ENCODE measurements around the gene PDLIM5.

The PDLIM5 gene

DNA sequence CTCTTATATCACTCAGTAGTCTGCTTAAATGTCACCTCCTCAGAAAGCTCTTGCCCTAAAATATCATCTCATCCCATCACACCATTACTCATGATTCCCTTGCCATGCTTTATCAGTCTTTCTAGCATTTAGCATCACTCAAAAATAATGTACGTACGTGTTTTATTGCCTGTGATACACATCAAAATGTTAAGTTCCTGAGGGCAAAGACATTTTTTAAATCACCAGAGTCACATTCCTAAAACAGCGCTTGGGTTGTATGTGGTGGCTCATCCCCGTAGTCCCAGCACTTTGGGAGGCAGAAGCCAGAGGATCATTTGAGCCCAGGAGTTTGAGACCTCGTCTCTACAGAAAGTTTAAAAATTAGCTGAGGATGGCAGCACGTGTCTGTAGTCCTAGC is 21.3 kb upstream of the PDLIM5 start:
- no peak for DNase-seq

DNA sequence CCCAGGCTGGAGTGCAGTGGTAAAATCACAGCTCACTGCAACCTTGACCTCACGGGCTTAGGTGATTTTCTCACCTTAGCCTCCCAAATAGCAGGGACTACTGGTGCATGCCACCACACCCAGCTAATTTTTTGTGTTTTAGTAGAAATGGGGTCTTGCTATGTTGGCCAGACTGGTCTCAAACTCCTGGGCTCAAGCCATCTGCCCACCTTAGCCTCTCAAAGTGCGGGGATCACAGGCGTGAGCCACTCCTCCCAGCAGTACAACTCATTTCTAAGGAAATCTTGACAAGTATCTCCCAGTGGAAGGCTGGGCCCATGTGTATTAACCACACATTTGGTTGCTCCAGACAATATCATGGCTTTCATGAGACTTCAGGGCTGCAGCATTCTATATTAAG is 20.4 kb upstream of the PDLIM5 start:
- no peak for DNase-seq

DNA sequence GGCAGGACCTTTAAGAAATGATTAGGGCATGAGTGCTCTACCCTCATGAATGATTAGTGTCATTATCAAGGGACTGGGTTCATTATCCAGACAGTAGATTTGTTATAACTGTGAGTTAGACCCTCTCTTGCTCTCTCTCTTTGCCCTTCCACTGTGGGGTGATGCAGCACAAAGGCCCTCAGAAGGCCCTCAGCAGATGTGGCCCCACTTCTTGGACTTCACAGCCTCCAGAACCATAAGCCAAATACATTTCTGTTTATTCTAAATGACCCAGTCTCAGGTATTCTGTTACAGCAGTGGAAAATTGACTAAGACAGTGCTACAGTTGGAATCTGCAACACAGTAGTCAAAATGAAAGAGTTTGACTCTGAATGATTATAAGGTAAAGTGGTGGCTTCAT is 17.2 kb upstream of the PDLIM5 start:
- no peak for DNase-seq

DNA sequence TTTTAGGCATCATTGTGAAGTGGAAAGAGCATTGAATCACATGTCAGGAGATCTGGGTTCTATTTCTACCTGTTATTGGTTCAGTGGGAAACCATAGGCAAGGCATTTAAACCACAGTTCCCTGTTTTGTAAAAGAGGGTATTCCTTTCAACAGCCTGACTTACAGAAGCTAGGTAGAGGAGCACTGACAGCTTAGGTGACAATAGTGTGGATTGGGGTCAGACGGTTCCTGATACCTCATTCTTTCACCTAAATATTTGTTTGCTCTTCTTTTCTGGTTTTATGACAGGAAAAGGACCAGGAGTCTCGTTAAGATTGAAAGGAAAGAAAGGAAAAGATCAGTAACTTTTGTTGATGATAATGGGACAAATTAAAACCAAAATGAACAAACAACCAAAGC is 15.9 kb upstream of the PDLIM5 start:
- DNase-seq = no peak

DNA sequence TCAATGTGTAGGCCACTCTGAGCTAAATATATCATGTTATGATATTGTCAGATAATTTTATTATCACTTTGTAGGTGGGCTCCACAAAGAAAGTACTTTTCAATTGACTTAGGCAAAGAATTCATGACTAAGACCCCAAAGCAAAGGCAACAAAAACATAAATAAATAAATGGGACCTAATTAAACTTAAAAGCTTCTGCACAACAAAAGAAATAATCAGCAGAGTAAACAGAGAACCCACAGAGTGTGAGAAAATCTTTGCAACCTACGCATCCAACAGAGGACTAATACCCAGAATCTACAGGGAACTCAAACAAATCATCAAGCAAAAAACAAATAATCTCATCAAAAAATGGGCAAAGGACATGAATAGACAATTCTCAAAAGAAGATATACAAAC is 15.2 kb upstream of the PDLIM5 start:
- DNase-seq = no peak

DNA sequence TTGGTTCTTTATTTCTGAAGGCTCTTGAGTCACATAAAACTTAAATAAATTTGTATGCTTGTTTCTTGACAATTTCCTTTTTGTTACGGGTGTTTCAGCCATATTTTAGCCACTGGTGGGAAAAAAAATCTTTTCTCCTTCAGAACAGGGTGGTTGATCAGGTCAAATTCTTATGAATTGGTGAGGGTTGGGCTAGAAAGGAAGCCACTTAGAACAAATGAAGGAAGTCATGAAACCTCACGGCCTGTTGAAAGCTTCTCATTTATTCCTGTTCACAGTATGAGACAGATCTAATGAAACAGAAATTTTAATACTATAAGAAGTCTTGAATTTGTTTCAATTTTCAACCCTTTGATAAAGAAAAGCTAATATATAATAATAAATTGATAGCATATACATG is 12.1 kb upstream of the PDLIM5 start:
- no peak for DNase-seq

DNA sequence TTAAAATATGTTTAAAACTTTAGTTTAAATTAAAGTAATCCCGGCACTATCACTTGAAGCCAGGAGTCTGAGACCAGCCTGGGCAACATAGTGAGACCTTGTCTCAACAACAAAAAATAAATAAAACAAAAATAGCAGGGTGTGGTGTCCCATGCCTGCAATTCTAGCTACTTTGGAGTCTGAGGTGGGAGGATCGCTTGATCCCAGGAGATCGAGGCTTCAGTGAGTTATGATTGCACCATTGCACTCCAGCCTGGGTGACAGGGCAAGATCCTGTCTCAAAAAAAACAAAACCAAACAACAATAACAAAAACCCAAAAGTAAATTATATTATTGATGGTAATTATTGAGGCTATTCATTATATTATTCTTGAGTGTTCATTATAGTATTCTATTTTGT is 9.9 kb upstream of the PDLIM5 start:
- DNase-seq = no peak

DNA sequence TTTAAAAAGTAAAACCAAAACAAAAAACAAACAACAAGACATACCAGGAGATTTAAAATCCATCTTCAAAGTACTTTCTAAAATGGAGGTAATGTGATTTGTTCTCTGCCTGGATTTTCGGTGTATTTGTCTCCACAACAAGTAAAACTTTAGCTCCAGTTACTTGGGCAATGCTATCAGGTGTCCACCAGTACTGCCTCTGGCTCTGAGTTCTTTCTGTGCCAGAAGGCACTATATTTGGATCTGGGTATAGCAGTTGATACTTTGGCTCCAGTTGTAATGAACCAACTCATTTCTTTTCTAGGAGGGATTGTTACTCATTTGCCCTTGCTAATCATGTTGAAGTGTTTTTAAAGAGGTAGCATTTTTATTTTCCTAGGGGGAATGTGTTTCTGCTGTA is 9.5 kb upstream of the PDLIM5 start:
- DNase-seq = no peak

DNA sequence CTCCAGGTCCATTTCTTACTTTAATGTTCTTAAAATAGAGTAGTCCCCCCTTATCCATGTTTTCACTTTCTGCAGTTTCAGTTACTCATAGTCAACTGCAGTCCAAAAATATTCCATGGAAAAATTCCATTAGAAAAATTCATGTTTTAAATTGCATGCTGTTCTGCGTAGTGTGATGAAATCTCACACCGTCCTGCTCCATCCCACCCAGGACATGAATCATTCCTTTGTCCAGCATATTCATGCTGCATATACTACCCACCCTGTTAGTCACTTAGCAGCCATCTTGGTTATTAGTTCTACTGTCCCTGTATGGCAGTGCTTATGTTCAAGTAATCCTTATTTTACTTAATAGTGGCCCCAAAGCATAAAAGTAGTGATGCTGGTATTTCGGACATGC is 5.4 kb upstream of the PDLIM5 start:
- no peak for DNase-seq

DNA sequence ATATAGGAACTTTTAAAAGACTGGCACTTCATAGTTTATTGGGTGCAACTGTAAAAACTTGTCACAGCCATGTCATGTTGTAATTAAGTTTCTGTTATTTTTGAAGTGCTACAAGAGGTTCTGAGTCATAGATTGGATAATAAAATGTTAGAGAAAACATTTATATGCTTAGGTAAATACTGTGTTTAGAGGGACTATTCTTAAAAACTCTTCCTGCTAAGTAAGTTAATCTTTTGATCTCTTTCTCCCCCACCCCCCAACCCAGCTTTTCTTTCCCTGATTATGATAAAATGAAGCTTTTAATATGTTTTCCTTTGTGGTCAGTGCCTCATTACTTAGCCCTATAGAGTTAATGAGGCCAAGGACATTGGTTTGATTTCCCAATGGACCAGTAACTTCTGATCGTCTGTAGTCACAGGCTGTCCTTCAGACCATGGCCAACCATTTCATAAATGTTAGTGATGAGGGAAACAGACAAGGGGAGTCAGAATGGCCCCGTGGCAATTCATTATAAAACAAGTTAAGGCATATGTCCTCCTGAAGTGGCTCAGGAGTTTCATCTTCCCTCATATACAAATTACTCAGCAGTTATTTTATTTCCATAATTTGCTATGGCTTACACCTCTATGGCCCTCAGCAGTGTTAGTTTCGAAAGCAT is 3.9 kb upstream of the PDLIM5 start:
- DNase-seq = no peak

DNA sequence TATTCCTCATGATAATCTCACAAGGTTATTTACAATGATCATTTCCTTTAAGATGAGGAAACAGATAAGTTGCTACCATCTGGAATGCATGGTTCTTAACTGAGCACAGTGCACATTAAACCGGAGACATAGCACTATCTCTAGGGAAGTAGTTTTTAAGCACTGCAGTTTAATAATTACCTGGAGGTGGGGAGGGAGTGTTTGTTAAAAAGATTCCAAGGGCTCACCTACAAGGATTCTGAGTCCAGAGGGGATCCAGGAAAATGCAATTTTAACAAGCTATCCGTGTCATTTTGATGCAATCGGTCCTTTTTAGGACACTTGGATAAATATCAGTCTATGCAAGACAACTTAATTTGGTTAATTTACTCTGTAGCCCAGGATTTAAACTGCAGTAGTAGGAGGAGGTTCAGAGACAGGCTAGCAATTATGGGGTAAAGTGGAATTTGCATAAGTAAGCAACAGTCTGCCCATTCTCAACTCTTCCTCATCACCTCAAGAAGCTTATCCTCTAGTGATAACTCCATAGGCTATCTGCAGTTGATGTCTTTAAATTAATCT is 2.8 kb upstream of the PDLIM5 start:
- no peak for DNase-seq

DNA sequence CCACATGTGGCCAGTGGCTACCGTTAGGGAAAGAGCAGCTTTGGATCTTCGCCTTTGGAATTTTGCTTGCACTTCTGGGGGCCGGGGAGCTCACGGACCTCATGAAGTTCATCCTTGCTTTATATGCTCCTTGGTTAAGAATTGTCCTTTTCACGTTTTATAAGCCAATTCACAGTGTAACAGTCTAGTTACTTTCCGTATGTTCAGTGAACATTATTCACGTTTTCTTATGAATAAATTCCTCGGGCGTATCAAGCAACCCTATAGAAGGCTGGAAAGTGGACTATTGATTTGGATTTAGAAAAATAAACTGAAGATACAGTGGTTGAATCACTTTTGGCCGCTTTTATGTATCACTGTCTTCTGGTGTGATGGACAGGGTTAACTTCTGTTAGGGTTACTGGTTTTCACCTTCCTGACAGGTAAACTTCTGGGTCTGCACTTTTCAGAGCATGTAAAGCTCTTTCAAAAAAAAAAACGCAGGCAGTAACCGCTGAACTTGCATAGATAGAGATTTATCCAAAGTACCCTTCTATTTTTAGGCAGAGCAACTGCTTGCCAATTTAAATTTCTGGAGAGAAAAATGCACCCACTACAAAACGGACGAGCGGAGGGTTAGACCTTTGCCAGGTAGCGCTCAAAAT is 569 bp upstream of the PDLIM5 start:
- DNase-seq = no peak

DNA sequence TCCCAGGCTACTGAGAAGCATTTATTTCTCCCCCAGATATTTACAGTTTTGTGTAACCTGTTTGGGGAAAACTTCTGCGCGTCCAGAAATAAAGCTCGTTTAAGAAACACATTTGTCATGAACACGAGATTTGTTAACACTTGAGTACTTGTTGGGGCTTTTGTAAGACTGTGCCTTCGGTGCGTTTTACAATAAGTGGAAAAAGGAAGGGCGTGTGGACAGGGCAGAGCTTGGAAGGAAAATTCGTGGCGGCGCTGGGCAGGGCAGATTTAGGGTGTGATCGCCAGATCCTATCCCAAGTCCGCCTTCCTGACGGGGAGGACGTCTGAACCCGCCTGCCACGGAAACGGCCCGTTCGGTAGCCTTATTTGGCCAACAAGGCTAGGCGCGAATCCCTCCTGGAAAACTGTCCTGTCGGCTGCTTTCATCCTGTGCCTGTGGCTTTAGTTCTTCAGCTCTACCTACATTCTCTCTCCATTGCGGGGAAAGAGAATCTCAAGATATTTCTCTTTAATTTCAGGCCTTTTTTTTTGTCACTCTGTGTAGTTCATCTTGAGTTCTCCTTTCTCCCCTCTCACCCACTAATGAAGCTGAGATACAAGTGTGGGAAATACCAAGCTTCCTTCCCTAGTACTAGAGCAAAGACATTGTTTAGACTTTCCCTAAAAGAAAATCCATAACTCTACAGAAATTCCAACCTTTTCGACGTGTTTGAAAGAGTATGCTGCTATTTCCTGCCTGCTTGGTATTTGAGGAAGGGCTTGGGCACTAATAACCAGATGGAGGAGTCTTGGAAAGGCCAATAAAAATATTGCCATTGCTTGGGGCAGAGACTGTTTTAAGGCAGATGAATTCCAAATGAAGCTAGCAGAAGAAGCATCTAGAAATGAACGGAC is 982 bp downstream of the PDLIM5 start:
- DNase-seq = peak; percentile 74

DNA sequence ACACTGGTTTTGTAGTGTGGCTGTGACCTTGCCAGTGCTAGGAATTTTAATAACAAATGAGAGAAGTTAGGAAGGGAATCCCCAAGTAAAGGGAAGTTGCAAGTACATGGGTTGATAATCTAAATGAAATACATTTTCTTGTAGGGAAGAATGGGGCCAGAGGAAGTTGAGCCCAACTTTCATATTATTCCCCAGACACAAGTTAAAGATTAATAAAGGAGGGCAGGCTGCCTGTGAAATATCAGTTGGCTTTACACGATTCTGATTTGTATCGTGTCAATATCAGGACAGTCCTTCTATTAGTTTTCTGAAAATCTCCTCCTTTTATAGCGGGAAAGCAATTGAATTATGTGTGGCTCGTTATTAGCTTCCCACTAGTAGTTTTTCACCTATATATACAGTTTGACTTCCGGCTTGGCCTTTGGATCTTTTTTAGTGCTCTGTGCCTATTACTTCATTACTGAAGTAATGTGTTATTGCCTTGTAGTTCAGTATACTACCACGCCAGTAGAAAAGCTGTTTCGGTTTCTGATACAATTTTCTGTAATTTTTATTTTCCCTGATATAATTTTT is 1.7 kb downstream of the PDLIM5 start:
- DNase-seq = peak; percentile 68

DNA sequence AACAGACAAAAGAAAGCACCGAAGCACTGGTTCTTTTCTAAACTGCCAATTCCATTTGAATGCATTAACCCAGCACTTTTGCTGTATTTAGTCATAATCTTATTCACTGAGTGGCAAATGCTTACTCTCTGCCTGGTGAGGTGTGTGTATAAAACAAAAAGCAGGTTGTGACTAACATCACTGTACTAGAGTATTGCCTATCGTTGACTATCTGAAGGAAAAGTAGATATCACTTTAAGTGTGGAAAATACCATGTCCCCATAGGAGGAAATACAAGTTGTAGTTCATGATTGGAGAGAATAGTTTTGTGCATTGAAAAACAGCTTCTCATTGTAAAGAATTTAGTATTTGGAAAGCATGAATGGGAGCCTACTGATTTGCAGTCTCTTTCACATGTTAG is 2.7 kb downstream of the PDLIM5 start:
- no peak for DNase-seq

DNA sequence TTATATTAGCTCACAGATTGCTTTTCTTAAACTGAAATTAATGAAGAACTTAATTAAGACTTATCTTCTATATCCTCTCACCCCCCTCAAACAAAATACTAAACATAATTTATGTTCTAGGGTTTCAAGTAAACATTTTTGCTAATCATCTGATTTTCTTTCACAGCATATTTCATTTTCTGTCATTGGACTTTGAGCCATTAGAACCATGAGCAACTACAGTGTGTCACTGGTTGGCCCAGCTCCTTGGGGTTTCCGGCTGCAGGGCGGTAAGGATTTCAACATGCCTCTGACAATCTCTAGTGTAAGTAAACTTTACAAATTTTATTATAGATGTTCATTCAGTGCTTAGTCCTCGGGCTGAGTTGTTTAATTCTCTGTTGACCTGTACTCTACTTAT is 3.3 kb downstream of the PDLIM5 start:
- peak; percentile 75 for DNase-seq

DNA sequence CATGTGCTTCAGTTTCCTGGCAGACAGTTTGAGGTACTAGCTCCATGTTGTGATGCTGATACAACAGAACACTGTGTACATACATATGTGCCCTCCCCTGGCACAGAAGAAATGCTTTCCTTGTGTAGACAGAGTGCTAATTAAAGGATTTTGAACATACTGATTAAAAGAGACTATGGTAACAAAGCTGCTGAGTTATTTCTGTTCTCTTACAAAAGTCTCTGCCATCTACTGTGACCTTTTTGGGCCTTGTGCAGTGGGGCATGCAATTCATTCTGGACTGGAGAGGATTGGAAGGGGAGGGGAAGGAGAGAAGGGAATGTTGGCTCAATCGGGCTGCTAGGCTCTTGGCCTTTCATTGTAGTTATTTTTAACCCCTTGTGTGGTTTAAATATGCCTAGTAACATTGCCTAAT is 6.0 kb downstream of the PDLIM5 start:
- DNase-seq = no peak

DNA sequence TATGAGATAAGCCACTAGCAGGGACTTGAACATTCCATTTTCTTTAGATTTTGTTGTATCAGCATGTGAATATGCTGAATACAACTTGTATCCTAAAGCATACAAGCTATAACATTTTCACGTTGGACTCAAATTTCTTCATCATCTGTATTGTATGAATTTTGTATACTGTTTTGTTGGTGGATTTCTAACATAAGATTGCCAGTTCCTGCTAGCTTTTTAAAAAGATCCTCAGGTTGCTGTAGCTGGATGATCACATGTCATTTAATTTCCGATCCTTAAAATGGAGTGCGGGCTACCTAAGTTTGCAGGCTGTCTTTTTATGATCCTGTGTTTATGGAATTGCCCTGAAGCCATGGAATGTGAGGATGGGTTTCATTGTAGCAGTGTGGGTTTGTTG is 6.9 kb downstream of the PDLIM5 start:
- no peak for DNase-seq

DNA sequence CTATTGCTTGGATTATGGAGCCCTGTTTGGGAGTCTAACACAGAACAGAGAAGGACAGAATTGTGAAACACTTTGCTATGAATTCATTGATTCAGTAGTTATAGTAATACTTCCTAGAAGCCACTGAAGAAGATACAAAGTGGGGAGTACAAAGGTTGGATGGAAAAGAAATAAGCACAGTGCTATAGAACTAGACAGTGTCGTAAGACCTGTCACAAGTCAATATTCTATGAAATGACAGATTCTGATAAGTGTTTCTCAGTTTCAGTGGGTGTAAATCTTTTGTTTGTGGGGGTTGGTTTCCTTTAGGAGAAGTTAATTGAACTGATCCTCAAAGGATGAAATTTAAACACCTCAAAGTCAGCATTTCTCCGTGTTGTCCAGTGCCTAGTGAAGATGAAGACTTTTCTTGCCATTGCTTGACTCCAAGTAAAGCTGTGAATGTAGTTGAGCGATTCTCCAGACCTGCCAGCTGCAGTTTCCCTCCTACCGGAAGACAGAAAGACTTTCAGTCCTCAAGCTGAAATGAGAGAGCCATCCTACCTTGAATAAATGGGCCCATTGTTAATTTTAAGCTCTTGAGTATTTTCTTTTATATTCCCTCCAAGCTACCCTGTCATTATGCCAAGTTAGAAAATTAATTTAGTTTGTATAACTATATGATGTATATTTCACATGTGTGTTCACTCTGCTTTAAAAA is 7.9 kb downstream of the PDLIM5 start:
- no peak for DNase-seq

DNA sequence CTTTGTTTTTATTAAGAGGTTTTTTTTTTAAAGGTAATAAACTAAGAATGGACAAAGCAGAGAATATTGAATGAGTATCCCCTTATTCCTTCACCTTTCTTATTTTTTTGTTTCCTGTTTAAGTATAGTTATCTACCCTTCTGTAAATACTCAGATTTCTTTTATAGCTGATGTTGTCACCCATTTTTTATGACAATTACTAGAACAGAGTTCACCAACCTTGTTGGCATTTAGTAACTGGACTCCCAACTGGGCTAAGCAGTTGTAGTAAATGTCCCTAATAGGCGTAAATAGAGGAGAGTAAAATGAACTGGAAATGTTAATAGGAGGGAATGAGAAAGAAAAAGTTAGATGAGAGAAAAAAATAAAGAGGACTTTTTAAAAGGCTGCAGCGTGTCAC is 9.8 kb downstream of the PDLIM5 start:
- no peak for DNase-seq

DNA sequence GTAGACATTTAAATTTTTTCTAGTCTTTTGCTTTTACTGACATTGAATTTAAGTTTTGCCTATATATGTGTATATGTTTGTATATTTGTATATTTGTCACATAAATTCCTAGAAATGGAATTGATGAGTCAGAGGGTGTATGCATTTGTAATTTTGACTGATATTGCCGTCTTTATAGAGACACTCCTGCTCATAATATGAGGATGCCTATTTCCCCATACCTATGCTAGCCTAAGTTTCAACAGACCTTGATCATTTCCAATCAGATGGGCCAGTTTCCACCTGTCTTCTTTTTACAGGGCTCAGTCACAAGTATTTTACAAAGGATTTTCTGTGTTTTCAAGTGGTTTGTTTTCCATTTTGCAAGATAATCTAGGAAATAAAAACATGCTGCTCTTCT is 10.8 kb downstream of the PDLIM5 start:
- DNase-seq = peak; percentile 30

DNA sequence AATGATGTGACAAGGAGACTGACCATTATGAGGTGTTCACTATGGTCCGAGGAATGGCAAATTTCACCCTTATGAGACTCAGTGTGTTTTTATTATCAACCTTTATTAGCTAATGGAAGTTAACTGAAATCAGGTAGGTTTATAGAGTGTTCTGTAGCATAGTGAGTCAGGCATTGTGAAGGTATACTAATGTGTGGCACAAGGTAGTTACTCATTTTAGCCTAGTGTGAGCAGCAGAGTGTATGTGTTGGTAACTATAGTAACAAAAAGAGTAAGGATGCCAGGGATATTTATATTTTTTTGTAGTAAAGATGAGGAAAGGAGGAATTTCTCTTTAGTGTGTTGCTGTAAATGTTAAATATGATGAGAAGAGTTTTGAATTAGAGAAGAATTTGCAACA is 12.0 kb downstream of the PDLIM5 start:
- no peak for DNase-seq

DNA sequence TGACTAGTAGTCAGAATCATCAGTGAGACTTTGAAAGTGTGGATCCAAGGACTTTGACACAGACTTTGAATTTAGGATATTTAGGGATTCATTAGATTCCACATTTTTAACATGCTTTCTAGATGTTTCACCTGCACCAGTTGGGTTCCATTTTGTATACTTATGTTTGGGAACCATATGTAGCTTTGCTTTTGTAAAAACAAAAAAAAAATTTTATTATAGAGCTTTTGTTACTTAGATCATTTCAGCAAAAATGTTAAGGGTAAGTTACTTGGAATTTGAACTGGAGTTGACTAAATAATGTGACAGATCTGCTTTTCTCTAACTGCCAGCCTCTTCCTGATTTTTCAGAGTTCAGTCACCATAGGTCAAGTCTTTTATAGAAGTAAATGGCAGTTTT is 14.6 kb downstream of the PDLIM5 start:
- no peak for DNase-seq

Measured in inflammatory macrophage treated with lipopolysaccharide for 4 hours (primary cell).